ENCODE measurements around the gene CPED1. TPM values are rescaled to one million over a fixed set of nuclear protein-coding genes. Genes with fewer than 3 reads are reported as not detected.

The CPED1 gene
- total RNA-seq, 1 donor from 2014 or later, result 38.6 TPM

- Histone ChIP-seq H3K4me1 (no peaks in the 10 kb centered on the region), H3K27ac (no peak overlapping the region), H3K36me3 (peaks cover 4% of the 10 kb centered on the region), H3K4me3 (no peak overlapping the region), H3K27me3 (ENCODE audit: low read depth) (no peaks in the 10 kb centered on the region), H3K9me3 (no peaks in the 10 kb centered on the region)
- ATAC-seq (no peak), DNase-seq (no peak)
- intact Hi-C loops (cut with DNase I), result no loop called here
- no peak for TF ChIP-seq CTCF (IDR thresholded peaks at IDR 0.05)
Observed at GRCh38 chr7:121151774-121152221, 163.3 kb downstream of the CPED1 start.

DNA sequence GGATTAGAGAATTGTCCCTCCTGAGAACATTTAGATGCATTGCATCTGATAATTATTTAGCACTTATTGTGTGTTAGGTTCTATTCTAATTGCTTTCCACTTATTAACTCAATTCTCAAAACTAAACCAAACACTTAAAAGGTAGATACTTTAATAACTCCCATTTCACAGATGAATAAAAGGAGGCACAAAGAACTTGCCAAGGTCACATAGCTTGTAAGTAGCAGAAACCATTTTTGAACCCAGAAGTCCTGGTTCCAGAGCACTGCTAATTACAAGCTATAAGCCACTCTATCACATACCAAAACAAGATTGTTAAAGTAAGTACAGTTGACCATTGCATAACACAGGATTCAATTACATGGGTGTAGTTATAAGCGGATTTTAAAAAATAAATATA, 164.9 kb downstream of the CPED1 start:
- no peak for ATAC-seq
- intact Hi-C loops (cut with DNase I), result no loop called here
- H3K27me3 ChIP-seq (ENCODE audit: low read depth), result no peaks in the 10 kb centered on the region
- no peak for DNase-seq
- no peak for TF ChIP-seq CTCF (IDR thresholded peaks at IDR 0.05)
- no peak overlapping the region for H3K27ac ChIP-seq
- no peaks in the 10 kb centered on the region for H3K9me3 ChIP-seq
- no peaks in the 10 kb centered on the region for H3K4me1 ChIP-seq
- peaks cover 4% of the 10 kb centered on the region for H3K36me3 ChIP-seq
- H3K4me3 ChIP-seq, result no peak overlapping the region

GRCh38 chr7:121153995-121154394, 165.5 kb downstream of the CPED1 start:
- Histone ChIP-seq H3K4me1 (no peaks in the 10 kb centered on the region), H3K4me3 (no peak overlapping the region), H3K36me3 (peaks cover 4% of the 10 kb centered on the region), H3K27me3 (ENCODE audit: low read depth) (no peaks in the 10 kb centered on the region), H3K27ac (no peak overlapping the region), H3K9me3 (no peaks in the 10 kb centered on the region)
- intact Hi-C loops (cut with DNase I), result no loop called here
- TF ChIP-seq CTCF (IDR thresholded peaks at IDR 0.05), result no peak
- ATAC-seq (no peak), DNase-seq (no peak)

- intact Hi-C loops (cut with DNase I), result no loop called here
- ATAC-seq (no peak), DNase-seq (no peak)
- Histone ChIP-seq H3K4me1 (no peaks in the 10 kb centered on the region), H3K4me3 (no peak overlapping the region), H3K36me3 (no peaks in the 10 kb centered on the region), H3K27me3 (ENCODE audit: low read depth) (no peaks in the 10 kb centered on the region), H3K9me3 (no peaks in the 10 kb centered on the region), H3K27ac (no peak overlapping the region)
- no peak for TF ChIP-seq CTCF (IDR thresholded peaks at IDR 0.05)
Observed at GRCh38 chr7:121156825-121157224, 168.3 kb downstream of the CPED1 start.

GRCh38 chr7:121157341-121157751, 168.8 kb downstream of the CPED1 start:
- H3K27me3 ChIP-seq (ENCODE audit: low read depth), result no peaks in the 10 kb centered on the region
- no peaks in the 10 kb centered on the region for H3K9me3 ChIP-seq
- ATAC-seq, result no peak
- no peak overlapping the region for H3K4me3 ChIP-seq
- intact Hi-C loops (cut with DNase I), result no loop called here
- DNase-seq, result no peak
- no peak for TF ChIP-seq CTCF (IDR thresholded peaks at IDR 0.05)
- H3K27ac ChIP-seq, result no peak overlapping the region
- no peaks in the 10 kb centered on the region for H3K4me1 ChIP-seq
- no peaks in the 10 kb centered on the region for H3K36me3 ChIP-seq
